HepG2 (cell line): Measurements from ENCODE around the gene ASTN1. TPM values are rescaled to one million over a fixed set of nuclear protein-coding genes. Genes with fewer than 3 reads are reported as not detected.

Experiments
- ATAC-seq: fragments of 200-7000 bp; cut with Tn5 transposase; 3 replicates; pipeline ENCODE4 v1.9.1; 2020; ENCODE audit warnings: mild to moderate bottlenecking, moderate library complexity
- BruUV-seq: library from RNA; stranded (reverse); fragments of 400-500 nt; replicated peaks from 2 replicates; lab custom pipeline; 2021; lab: Mats Ljungman, UMichigan
- CTCF ChIA-PET: fragments of 300-600 bp; formaldehyde crosslinking; extraction: SDS; loops from one replicate; lab custom pipeline; 2021; ENCODE audit warnings: low total read pairs, inconsistent platforms, low intra/inter-chr PET ratio; lab: Yijun Ruan, JAX
- POLR2A ChIA-PET: fragments of 350-600 bp; sonication (Branson Sonifier 250); formaldehyde crosslinking; loops from one replicate; lab custom pipeline; 2020; ENCODE audit warnings: antibody characterized with exemption, inconsistent platforms; lab: Yijun Ruan, JAX
- DNase-seq: peaks from one replicate; pipeline ENCODE4 v3.0.0-alpha.2; 2015; ENCODE audit warnings: low spot score
- FAIRE-seq: peaks from 3 replicates; lab custom pipeline; 2011; peaks lifted over from hg19 to GRCh38; lab: Jason Lieb, UNC
- H2AFZ ChIP-seq: one replicate; pipeline ENCODE4 v1.6.1; 2011; ENCODE audit warnings: low read length, inconsistent platforms
- H3K27ac ChIP-seq: fragments of 300-600 bp; 3 replicates; pipeline ENCODE4 v1.8.0; 2011; ENCODE audit warnings: mixed run types, mild to moderate bottlenecking, mixed read lengths, low read length, inconsistent platforms; ENCODE audit not compliant: insufficient read depth; ENCODE audit errors: extremely low read length
- H3K27me3 ChIP-seq, 2 experiments: fragments of 200-600 bp in 1 of 2; 2 replicates in 1 of 2; 3 replicates in 1 of 2; pipeline versions ENCODE4 v1.6.0 to v1.8.0; 2011; ENCODE audit warnings: low read length in 2 of 2, mild to moderate bottlenecking in 2 of 2, moderate library complexity in 2 of 2, inconsistent platforms in 1 of 2; ENCODE audit not compliant: insufficient read depth in 2 of 2, control insufficient read depth in 1 of 2
- H3K36me3 ChIP-seq, 2 experiments: fragments of 200-600 bp in 1 of 2; replicated peaks in 1 of 2; 2 replicates in 1 of 2; 3 replicates in 1 of 2; pipeline versions ENCODE4 v1.5.1 to v1.8.0; 2011; ENCODE audit warnings: low read length in 2 of 2, inconsistent platforms in 1 of 2; ENCODE audit not compliant: insufficient read depth in 2 of 2, control insufficient read depth in 1 of 2
- H3K4me1 ChIP-seq: 2 replicates; pipeline ENCODE4 v1.5.1; 2012; ENCODE audit warnings: low read length, inconsistent platforms; ENCODE audit not compliant: insufficient read depth
- H3K4me2 ChIP-seq: 2 replicates; pipeline ENCODE4 v1.6.0; 2011; ENCODE audit warnings: low read depth, low read length, inconsistent platforms
- H3K4me3 ChIP-seq, 3 experiments: fragments of 200-600 bp in 1 of 3; sonication (generic), shearing (Covaris generic) in 1 of 3; replicated peaks in 1 of 3; 2 replicates each; pipeline ENCODE4 v1.5.1; 2011 to 2016; ENCODE audit warnings: low read length in 3 of 3, inconsistent platforms in 2 of 3, low read depth in 2 of 3, mild to moderate bottlenecking in 2 of 3, control low read depth in 1 of 3, mixed read lengths in 1 of 3; ENCODE audit not compliant: insufficient read depth in 1 of 3
- H3K79me2 ChIP-seq: one replicate; pipeline ENCODE4 v1.6.1; 2011; ENCODE audit warnings: low read length, inconsistent platforms; ENCODE audit not compliant: insufficient read depth
- H3K9ac ChIP-seq: 2 replicates; pipeline ENCODE4 v1.6.0; 2011; ENCODE audit warnings: mild to moderate bottlenecking, low read depth, low read length, inconsistent platforms; ENCODE audit not compliant: insufficient read depth
- H3K9me3 ChIP-seq: 2 replicates; pipeline ENCODE4 v1.5.1; 2012; ENCODE audit warnings: mild to moderate bottlenecking, low read length
- H4K20me1 ChIP-seq: 2 replicates; pipeline ENCODE4 v1.6.0; 2011; ENCODE audit warnings: inconsistent platforms, mild to moderate bottlenecking, low read length, moderate library complexity; ENCODE audit not compliant: insufficient read depth
- HOXA5 ChIP-seq: sonication (generic); formaldehyde crosslinking; IDR thresholded peaks from 2 replicates; pipeline ENCODE4 v1.4.0; 2020; ENCODE audit warnings: missing genetic modification reagents
- HOXA9 ChIP-seq: sonication (generic); formaldehyde crosslinking; IDR thresholded peaks from 2 replicates; pipeline ENCODE4 v1.8.1; 2022; ENCODE audit warnings: missing genetic modification reagents, mild to moderate bottlenecking, moderate library complexity, borderline replicate concordance
- NFYC ChIP-seq: IDR thresholded peaks from 2 replicates; pipeline ENCODE4 v1.6.1; 2016; ENCODE audit warnings: missing genetic modification reagents, missing compliant biosample characterization
- PPARG ChIP-seq: conservative IDR thresholded peaks from 2 replicates; pipeline ENCODE4 v1.6.1; 2016; ENCODE audit warnings: missing biosample characterization, missing genetic modification reagents
- THYN1 ChIP-seq: sonication (generic); formaldehyde crosslinking; IDR thresholded peaks from 2 replicates; pipeline ENCODE4 v1.8.1; 2023; ENCODE audit warnings: low read depth, mild to moderate bottlenecking, moderate library complexity, missing genetic modification reagents, borderline replicate concordance
- ZNF160 ChIP-seq: sonication (generic); formaldehyde crosslinking; IDR thresholded peaks from 2 replicates; pipeline ENCODE4 v1.8.0; 2022; ENCODE audit warnings: mild to moderate bottlenecking, inconsistent platforms, missing genetic modification reagents
- ZNF607 ChIP-seq: sonication (generic); formaldehyde crosslinking; IDR thresholded peaks from 2 replicates; pipeline ENCODE4 v1.5.1; 2020; ENCODE audit warnings: missing genetic modification reagents, mild to moderate bottlenecking, borderline replicate concordance
- ZNF616 ChIP-seq: sonication (generic); formaldehyde crosslinking; IDR thresholded peaks from 2 replicates; pipeline ENCODE4 v1.5.0; 2020; ENCODE audit warnings: low read depth, mild to moderate bottlenecking, missing genetic modification reagents
- ZNF773 ChIP-seq: sonication (generic); formaldehyde crosslinking; IDR thresholded peaks from 2 replicates; pipeline ENCODE4 v1.4.0; 2020; ENCODE audit warnings: missing genetic modification reagents, borderline replicate concordance
- ZNF841 ChIP-seq: sonication (generic); formaldehyde crosslinking; IDR thresholded peaks from 2 replicates; pipeline ENCODE4 v1.8.1; 2023; ENCODE audit warnings: missing genetic modification reagents, borderline replicate concordance
- ZSCAN31 ChIP-seq: sonication (generic); formaldehyde crosslinking; IDR thresholded peaks from 2 replicates; pipeline ENCODE4 v1.5.0; 2020; ENCODE audit warnings: low read depth, mild to moderate bottlenecking, missing genetic modification reagents
- ZXDC ChIP-seq: sonication (generic); formaldehyde crosslinking; IDR thresholded peaks from 2 replicates; pipeline ENCODE4 v1.5.0; 2020; ENCODE audit warnings: mild to moderate bottlenecking, missing genetic modification reagents
- WGBS: methylation state at CpG from one replicate; pipeline ENCODE4 v1.1.6; 2017; ENCODE audit warnings: low lambda C conversion rate; 5-methylcytosine and 5-hydroxymethylcytosine counted together
- in situ Hi-C: cut with HindIII; loops from 2 replicates; pipeline ENCODE4 v1.10.0; 2017; ENCODE audit warnings: low pct_unique_long_range_greater_than_20kb; ENCODE audit not compliant: extremely low pct_ligation_motif_present
- intact Hi-C: fragments of 100-400 bp; cut with micrococcal nuclease; formaldehyde crosslinking; loops from one replicate; pipeline ENCODE4 v1.10.0; 2022; ENCODE audit not compliant: unreplicated experiment
- polyA plus RNA-seq, 8 experiments: library from polyadenylated mRNA; depleted of rRNA in 3 of 8; stranded (reverse) in 7 of 8; unstranded in 1 of 8; fragments of >200 nt; fragmentation: Illumina TruSeq in 4 of 8; extraction: Trizol in 4 of 8; gene quantifications; 2 replicates each; pipeline versions ENCODE4 v1.2.1 to v1.2.3, GENCODE V29; 2011 to 2016; ENCODE audit warnings: low read depth in 4 of 8, missing spikeins in 1 of 8, mixed read lengths in 1 of 8; ENCODE audit not compliant: insufficient read depth in 1 of 8
- total RNA-seq, 5 experiments: library from RNA; depleted of rRNA; stranded (reverse); fragments of >200 nt; fragmentation: Illumina TruSeq; extraction: Trizol; gene quantifications; 2 replicates each; pipeline ENCODE4 v1.2.3, GENCODE V29; 2016; ENCODE audit warnings: low read depth in 1 of 5

ASTN1 gene
- total and polyA plus RNA-seq, 2 of the 13 experiments (the other 11 are each of a cell fraction or from before 2014, with no cell fraction given), result not detected

GRCh38 chr1:176837708-176838107, 326.8 kb downstream of the ASTN1 start:
- POLR2A ChIA-PET, result no interaction called here
- H3K9ac ChIP-seq, result no peak overlapping the region
- H3K27ac ChIP-seq, result no peak overlapping the region
- TF ChIP-seq NFYC (CRISPR knock-in tag) (no peak), ZSCAN31 (CRISPR knock-in tag) (no peak), ZNF160 (no peak), HOXA5 (CRISPR knock-in tag) (no peak), THYN1 (no peak), ZNF841 (CRISPR knock-in tag) (no peak), ZXDC (no peak), PPARG (CRISPR knock-in tag) (no peak), ZNF616 (CRISPR knock-in tag) (no peak), HOXA9 (CRISPR knock-in tag) (no peak), ZNF773 (CRISPR knock-in tag) (no peak), ZNF607 (no peak)
- H3K9me3 ChIP-seq, result no peaks in the 10 kb centered on the region
- H3K4me2 ChIP-seq, result no peak overlapping the region
- H3K36me3 ChIP-seq, result no peaks in the 10 kb centered on the region
- intact Hi-C loops, result no loop called here
- in situ Hi-C loops, result loop anchor here (25.0 kb wide), 2 partner anchors 450 to 1675 kb away; no protein-coding TSS in a partner anchor
- no TSS peak for BruUV-seq
- H3K4me3 ChIP-seq, result no peak overlapping the region
- DNase-seq, result no peak
- H3K79me2 ChIP-seq, result no peaks in the 10 kb centered on the region
- ATAC-seq, result no peak
- H3K4me1 ChIP-seq, result no peaks in the 10 kb centered on the region
- CTCF ChIA-PET, result no interaction called here
- FAIRE-seq, result no peak
- H2AFZ ChIP-seq, result no peak overlapping the region
- H3K27me3 ChIP-seq, result no peaks in the 10 kb centered on the region
- H4K20me1 ChIP-seq, result no peaks in the 10 kb centered on the region
- WGBS, result 0% methylated on average over 2 of the region's 2 CpGs
